Stimulated activated CD4-positive, alpha-beta T cell treated with anti-CD3 and anti-CD28 coated beads, Interleukin-2, amount 100 ng/mL, for 48 hours (primary cell): ENCODE measurements around the gene HTR3C.
"Not testable (repeated sequence)": the region's sequence is repeated elsewhere in the genome, so short reads cannot be mapped to it uniquely, and the experiment has no call there.

Experiments
- DNase-seq, 2 donors: peaks; one replicate each; pipeline ENCODE4 v3.0.0-alpha.2; 2020

Gene HTR3C

DNA sequence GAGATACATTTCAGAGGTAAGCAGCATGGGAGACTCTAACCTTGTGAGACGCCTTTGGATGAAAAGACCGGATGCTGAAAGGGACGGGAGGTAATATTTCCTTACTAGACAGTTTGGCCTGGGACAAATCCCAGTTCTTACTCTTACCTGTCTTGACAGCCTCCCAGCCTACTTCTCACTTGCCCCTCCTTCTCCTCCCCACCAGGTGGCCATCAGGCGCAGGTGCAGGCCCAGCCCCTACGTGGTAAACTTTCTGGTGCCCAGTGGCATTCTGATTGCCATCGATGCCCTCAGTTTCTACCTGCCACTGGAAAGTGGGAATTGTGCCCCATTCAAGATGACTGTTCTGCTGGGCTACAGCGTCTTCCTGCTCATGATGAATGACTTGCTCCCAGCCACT, 15.0 kb upstream of the HTR3C start:
- no peak for DNase-seq

DNA sequence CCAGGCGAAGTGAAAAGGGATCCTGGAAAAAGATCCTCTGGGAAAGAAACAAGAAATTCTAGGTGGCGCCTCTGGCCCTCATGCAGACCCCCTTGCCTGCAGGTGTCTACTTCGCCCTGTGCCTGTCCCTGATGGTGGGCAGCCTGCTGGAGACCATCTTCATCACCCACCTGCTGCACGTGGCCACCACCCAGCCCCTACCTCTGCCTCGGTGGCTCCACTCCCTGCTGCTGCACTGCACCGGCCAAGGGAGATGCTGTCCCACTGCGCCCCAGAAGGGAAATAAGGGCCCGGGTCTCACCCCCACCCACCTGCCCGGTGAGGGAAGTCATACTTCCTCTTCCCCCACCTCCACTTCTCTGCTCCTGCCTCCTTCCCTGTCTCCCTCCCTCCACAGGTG, 14.5 kb upstream of the HTR3C start:
- DNase-seq, result not testable (repeated sequence)

DNA sequence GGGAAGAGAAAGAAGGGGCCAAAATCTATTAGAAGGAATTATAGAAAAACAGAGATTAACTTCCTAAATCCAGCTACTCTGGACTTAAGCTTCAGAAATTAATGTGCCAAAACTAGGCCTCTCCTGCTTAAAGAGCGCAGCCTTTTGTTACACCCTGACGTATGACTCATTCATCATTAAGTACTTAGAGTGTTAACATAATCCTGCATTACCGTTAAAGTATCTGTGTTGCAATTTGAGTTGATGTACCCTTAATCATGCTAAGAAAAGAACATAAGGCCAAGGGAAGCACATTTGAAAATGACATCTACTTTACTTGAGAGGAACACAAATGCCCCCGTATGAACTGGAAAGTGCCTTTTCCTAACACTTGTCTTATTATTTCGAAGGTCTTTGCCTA, 13.4 kb upstream of the HTR3C start:
- DNase-seq, result no peak

DNA sequence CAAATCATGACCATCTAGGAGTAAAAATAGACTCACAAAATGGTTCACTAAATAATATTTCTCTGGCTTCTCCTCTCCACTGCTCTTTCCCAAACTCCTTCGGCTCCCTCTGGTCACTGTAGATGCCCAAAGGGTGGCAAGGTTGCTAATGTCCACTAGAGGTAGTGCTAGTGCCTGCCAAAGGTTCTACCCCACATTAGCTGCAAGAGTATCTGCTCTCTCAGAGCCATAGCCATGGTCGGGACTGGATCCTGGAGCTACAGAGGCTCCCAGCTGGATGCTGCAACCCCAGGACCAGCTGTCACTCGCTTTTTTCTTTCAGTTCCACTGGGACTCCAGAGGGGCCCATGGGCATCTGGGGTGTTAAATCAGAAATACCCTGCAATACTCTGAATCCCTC, 12.8 kb upstream of the HTR3C start:
- no peak for DNase-seq

DNA sequence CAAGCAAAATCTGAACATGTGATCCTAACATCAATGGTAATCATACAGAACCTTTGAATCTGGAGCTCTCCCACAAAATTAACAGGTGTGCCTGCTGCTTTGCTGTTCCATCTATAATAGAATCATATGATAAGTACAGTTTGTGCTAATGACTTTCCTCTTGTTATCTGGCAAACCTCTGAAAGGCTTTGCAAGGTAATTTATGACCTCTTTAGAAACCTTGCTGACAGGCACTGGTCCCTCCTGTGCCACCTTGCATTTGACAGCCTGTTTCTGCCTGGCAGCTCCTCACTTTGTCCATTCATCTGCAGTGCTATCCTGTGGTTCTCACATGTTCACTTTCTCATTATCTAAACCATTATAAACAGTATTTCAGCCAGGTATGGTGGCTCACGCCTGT, 10.2 kb upstream of the HTR3C start:
- no peak for DNase-seq

DNA sequence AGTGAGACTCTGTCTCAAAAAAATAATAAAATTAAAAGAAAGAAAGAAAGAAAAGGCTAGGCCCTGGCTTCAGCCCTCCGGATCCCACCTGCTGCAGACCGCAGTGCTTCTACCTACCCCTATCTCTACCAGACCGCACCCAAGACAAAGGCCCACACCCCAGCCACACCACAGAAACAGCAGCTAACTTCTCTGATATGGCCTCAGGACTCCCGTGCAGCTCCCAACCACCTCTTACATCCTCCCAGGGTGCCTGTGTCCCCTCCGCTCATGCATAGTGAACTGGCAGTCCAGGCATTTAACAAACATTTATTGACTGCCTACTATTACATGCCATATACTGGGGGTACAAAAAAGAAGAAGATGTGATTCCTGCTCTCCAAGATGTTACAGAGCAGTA, 6.9 kb upstream of the HTR3C start:
- DNase-seq, result no peak

DNA sequence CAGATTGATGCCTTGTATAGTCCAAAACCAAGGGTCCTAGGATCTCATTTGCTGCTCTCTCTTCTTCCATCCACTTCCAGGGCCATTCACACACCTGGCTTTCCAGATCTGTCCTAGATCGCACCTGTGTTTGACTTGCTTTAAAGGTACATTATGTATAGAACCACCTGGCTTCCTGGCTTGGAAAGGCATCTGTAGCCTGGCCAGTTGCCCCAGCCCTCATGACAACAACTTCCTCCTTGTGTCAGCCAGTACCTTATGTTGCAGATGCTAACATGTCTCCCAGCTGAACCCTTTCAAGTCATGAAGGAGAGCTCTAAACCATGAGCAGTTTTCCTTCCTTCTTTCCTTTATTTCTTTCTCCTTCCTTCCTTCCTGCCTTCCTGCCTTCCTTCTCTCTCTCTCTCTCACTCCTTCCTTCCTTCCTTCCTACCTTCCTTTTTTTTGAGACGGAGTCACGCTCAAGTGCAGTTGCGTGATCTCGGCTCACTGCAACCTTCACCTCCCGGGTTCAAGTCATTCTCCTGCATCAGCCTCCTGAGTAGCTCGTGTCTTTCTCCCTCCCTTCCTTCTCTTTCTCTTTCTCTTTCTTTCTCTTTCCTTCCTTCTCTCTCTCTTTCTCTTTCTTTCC, 2.5 kb upstream of the HTR3C start:
- DNase-seq, result no peak

DNA sequence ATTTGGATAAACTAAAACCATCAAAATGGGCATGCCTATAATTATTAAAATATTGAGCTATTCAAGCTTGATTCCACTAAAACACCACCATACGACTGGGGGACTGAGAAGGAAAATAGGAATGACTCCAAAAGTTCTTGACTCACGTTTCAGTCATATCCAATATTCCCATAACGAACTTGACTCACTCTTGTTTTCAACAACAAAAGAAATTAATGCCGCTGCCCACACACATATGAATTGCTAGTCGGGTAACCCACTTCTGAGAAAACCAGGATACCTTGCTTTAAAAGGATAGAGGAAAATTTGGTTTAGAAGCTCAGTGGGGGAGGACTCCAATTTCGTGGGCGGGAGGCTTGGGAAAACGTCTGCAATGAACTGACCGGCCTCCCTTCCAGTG, 5.2 kb downstream of the HTR3C start:
- DNase-seq, result no peak

DNA sequence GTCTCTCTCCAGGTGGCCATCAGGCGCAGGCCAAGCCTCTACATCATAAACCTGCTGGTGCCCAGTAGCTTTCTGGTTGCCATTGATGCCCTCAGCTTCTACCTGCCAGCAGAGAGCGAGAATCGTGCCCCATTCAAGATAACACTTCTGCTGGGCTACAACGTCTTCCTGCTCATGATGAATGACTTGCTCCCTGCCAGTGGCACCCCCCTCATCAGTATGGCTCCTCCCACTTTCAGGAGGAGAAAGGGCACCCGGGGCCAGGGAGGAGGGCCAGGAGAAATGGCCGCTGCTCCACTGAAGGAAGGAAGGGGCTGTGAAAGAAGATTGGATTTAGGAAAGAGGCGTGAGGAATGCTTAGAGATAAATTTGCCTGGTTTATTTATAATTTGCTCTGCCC, 6.6 kb downstream of the HTR3C start:
- no peak for DNase-seq

DNA sequence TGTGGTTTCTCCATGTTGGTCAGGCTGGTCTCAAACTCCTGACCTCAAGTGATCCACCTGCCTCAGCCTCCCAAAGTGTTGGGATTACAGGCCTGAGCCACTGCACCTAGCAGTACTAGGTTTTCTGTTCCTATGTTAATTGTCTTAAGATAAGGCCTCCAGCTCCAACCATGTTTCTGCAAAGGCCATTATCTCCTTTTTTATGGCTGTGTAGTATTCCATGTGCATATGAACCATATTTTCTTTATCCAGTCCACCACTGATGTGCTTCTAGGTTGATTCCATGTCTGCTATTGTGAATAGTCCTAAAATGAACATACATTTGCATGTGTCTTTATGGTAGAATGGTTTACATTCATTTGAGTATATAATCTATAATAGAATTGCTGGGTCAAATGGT, 9.8 kb downstream of the HTR3C start:
- DNase-seq, result no peak

DNA sequence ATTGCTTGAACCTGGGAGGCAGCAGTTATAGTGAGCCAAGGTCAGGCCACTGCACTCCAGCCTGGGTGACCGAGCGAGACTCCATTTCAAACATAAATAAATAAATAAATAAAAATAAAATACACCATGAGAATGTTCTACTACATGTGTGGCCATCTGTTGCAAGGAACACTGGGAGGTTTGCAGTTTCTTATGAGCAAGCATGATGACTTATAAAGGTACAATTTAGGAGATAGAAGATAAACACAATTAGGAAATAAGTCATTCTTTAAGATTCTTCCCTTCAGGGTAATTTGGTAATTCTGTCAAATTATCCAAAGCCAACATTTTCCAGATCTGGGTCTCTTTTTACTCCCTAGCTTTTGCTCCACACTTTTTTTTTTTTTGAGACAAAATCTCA, 13.4 kb downstream of the HTR3C start:
- no peak for DNase-seq

DNA sequence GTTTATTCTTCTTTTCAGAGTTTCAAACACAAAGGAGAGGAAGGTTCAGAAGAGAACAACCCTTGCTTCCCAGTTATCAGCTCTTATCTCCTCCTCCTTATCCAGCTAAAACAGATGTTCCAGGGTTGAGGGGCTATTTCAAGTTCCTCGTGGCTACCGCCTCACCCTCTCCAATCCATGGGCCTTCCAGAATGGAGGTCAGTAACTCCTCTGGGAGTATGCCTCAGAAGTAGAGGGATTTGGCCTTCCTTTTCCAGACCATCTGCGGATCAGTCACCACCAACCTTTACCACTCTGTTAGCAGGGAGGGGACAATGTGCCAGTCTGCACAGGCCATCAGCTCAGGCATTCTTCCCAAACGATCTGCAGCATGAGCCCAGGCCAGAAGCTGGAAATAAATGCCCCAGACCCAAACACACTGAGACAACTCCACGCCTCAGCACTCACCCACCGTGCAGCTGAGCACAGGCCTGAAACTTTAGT, 14.8 kb downstream of the HTR3C start:
- no peak for DNase-seq

DNA sequence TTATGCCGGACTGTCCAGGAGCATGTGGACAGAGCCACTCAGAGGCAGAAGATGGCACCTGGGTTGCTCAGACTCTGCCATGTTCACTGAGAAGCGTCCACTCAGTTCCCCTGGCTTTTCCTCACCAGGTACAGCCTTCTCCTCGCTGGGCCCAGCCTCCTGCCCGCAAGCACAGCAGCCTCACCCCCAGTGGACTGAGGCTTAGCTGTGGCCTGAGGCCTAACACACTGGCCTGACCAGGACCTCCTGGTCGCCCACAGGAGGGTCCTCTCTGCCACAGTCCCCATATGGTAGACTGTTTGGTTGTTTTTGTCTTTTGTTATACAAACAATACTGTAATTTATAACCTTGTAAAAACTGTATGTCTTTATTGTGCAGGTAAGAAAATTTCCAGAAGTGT, 15.5 kb downstream of the HTR3C start:
- DNase-seq, result no peak

DNA sequence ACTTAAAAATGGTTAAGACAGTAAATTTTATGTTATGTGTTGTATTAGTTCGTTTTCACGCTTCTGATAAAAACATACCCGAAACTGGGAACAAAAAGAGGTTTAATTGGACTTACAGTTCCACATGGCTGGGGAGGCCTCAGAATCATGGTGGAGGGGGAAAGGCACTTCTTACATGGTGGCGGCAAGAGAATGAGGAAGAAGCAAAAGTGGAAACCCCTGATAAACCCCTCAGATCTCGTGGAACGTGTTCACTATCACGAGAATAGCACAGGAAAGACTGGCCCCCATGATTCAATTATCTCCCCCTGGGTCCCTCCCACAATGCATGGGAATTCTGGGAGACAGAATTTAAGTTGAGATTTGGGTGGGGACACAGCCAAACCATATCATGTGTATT, 18.3 kb downstream of the HTR3C start:
- DNase-seq, result not testable (repeated sequence)

DNA sequence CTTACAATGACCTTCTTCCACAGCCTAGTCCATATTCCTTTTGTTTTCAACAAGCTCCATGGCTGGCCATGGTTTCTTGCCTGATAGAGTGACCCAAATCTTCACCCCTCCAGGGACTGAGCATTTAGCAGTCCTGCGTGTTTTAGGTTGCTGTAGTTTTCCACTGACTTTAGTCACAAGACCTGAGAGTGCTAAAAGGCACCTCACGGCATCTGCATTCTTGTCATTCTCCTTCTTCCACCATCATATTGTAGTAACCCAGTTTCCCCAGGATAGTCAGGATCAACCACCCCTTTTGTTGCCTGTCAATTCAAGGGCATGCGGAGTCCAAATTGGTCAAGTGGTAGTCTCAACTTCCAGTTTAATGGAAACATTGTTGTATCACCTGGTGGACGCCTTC, 20.8 kb downstream of the HTR3C start:
- DNase-seq, result no peak

DNA sequence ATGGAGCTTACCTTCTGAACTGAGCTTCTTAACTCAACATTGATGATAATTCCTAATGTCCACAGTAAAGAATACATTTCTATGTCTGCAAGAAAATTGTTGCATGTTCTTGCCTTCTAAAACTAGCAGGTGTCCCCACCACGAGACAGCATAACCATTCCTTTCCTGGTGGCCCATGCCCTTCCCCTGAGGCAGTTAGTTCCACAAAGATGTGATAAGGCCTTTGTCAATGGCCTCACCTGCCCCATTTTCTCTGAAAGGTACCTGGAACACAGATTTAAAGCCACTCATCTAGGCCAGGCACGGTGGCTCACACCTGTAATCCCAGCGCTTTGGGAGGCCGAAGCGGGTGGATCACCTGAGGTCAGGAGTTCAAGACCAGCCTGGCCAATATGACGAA, 23.1 kb downstream of the HTR3C start:
- DNase-seq, result no peak

DNA sequence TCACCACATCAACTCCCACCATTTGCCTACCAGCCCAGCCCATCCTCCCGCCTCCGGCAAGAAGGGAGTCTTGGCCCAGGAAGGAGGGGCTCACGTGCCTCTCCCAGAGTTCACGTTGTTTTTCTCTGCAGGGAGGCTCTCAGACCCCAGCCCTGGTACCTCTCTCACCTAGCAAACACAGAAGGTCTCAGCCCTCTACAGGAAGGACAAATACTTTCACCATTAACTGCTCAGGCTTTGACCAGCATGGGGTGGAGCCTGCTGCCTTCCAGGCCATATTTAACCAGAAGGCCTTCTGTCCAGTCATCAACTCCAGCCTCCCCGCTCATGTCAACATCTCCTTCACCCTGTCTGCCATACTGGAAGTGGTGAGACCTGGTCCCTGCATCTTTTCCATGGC, 25.0 kb downstream of the HTR3C start:
- no peak for DNase-seq

DNA sequence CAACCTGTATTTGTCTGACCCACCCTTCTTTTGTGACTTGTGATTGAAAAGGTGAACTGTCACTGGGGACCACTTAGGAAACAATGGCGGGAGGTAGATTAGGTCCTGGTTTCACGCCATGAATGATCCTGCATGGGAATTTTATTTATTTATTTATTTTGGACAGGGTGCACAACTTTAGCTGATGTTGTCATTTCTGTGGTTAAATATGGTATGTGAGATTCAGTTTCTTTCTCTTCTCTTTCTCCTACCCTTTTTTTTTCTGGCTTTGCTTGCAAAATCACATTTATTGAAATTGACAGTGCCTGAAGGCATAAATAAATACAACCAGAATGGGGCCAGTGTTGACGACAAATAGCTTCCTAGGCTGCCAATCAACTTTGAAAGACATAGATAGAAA, 26.0 kb downstream of the HTR3C start:
- DNase-seq, result no peak

DNA sequence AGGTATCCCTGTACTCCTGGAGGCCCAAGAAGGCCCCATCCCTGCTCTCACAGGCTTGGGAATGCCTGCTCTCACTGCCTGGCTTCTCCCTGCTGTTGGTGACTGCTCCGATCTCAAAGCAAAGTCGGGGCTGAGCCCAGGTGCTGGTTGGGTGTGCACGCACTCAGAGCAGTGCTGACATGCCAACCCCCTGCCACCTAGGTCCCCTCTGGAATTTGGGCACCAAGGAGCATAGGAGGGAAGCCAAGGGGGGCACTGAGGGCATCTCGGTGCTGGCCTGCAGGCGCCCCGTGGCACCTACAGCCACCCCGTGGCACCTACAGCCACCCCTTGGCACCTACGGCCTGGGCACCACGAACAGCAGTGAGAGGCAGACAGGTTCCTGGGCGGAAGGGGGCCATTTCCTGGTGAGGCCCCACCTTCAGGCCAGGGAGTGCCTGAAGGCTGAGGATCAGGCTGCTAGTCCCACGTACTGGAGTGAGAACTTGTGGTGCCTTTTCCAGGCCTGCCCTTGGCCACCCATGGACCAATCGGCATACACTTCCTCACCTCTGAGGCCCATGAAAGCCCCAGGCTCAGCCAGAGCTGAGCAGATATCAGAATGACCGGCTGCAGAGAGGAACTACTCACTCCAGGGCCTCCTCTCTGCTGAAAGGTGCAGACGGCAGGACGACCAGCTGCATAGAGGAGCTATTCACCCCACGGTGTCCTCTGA, 28.4 kb downstream of the HTR3C start:
- no peak for DNase-seq

DNA sequence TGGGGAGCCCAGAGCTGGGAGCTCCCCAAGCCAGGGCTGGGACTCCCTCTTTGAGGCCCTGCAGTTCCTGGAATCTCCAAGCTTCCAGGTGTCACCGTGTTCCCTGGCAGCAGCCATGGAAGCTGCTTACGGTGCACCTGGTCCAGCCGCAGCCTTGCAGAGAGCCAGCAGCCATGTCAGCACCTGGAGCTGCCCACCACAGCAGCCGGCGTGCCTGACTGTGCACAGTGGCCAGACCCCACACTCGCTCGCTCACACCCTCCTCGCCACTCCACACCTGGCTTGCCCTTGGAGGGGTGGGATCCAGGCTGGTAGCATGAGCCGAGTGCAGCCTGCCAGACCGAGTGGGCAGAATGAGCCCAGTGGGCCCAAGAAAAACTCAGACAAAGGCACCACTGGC, 29.2 kb downstream of the HTR3C start:
- no peak for DNase-seq

DNA sequence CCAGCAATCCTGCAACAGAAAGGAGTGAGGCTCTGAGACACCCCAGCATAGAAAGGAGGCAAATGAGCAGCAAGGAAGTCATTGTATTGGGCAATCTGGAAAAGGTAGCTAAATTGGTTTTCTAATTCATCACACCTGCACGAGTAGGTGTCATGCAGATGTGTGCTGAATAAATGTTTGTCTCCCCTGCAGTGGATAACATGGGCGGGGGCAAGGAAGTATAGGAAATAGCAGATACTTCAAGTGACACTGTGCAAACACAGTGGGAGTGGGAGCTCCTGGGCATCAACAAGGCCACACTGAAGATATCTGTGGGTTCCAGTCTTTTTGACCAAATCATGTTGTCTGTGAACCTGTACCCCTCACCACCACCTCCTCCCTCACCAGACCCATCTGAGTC, 29.6 kb downstream of the HTR3C start:
- DNase-seq, result no peak

DNA sequence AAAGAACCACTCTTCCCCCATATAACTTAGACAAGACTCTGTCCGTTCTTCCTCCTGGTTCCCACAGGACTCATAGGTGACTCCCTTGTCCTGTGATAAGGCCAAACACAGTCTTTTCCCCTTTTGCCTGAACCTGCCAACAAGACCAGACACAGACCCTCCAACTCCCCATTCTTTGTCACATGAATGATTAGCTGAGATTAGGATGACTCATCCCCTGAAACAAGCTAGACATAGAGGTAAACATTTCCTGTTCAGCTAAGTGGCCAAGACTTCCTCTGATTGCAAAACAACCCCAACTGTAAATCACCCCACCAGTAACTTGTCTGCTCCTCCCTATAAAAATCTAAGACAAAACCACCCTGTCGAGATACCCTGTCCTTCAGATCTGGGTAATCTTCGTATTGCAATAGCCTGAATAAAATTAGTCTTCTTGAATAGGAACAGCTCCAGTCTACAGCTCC, 32.6 kb downstream of the HTR3C start:
- no peak for DNase-seq

DNA sequence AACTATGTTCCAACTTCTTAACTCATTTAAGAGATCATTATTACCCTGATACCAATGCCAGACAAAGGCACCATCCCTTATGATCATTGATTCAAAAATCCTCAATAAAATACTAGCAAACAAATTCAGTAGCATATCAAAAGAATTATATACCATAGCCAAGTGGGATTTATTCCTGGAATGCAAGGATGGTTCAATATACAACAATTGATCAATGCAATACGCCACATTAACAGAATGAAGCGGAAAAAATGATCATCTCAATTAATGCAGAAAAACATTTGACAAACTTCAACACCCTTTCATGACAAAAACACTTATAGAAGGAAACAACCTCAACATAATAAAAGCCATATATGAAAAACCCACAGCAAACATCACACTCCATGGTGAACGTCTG, 39.4 kb downstream of the HTR3C start:
- no peak for DNase-seq

DNA sequence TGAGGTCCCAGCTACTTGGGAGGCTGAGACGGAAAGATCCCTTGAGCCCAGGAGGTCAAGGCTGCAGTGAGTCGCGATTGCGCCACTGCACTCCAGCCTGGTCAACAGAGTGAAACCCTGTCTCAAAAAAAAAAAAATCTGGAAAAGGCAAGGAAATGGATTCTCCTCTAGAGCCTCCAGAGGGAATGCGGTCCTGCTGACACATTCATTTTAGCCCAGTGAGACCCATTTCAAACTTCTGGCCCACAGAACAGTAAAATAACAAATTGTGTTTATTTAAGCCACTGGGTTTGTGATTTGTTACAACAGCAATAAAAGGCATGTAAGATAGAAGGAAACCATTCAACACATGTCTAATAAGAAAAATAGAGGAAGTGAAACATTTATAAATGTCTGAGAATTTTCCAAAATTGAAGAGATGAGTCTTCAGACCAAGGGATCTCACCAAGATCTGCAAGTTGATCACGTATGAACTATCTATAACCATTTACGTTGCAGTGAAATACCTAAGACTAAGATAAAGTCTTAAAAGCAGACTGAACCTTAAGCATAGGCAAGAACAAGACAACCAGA, 44.0 kb downstream of the HTR3C start, which contains the start of gene HTR3E:
HTR3E (plus strand) TSS at position 254 of the 573 bp plus-strand sequence. CDS start 466 bp downstream, outside the sequence.
- no peak for DNase-seq
